ENCODE data around the gene MRPL48. TPM values are rescaled to one million over a fixed set of nuclear protein-coding genes. Genes with fewer than 3 reads are reported as not detected.

MRPL48 gene
- total RNA-seq, 3 donors from 2014 or later = 6.9 to 28.2 (median 15.7) TPM

- H3K27ac ChIP-seq = no peak overlapping the region
- TF ChIP-seq POLR2AphosphoS5 (IDR thresholded peaks at IDR 0.05) (no peak), POLR2A (IDR thresholded peaks at IDR 0.05) (no peak)
- TF ChIP-seq, protein P1, sequence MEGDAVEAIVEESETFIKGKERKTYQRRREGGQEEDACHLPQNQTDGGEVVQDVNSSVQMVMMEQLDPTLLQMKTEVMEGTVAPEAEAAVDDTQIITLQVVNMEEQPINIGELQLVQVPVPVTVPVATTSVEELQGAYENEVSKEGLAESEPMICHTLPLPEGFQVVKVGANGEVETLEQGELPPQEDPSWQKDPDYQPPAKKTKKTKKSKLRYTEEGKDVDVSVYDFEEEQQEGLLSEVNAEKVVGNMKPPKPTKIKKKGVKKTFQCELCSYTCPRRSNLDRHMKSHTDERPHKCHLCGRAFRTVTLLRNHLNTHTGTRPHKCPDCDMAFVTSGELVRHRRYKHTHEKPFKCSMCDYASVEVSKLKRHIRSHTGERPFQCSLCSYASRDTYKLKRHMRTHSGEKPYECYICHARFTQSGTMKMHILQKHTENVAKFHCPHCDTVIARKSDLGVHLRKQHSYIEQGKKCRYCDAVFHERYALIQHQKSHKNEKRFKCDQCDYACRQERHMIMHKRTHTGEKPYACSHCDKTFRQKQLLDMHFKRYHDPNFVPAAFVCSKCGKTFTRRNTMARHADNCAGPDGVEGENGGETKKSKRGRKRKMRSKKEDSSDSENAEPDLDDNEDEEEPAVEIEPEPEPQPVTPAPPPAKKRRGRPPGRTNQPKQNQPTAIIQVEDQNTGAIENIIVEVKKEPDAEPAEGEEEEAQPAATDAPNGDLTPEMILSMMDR (IDR thresholded peaks at IDR 0.05) = no peak
- no peaks in the 10 kb centered on the region for H3K4me1 ChIP-seq
- no peaks in the 10 kb centered on the region for H3K36me3 ChIP-seq
- no peaks in the 10 kb centered on the region for H3K9me3 ChIP-seq
- intact Hi-C loops (cut with DNase I; ENCODE audit: low total_unique reads) = no loop called here
- no peak for DNase-seq (ENCODE audit: low spot score in 2 of 2)
- H3K4me3 ChIP-seq = no peak overlapping the region
- H3K27me3 ChIP-seq = no peaks in the 10 kb centered on the region
These were observed 50.9 kb downstream of the MRPL48 start for GRCh38 chr11:73838443-73839122.

DNA sequence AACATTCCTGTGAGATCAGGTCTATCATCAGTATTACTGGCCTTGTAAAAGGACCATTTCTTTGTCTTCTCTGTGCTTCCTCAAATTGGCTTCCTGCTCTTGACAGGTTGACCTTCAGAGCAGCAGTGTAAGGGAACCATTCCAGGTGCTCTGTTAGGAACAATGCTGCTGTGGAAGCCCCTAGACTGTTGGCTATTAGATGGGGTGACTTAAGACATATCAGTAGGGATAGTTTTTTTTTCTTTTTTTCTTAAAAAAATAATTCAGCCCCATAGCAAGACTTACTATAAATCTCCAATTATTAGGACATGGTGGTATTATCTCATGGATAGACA, 51.4 kb downstream of the MRPL48 start:
- TF ChIP-seq POLR2A (IDR thresholded peaks at IDR 0.05) (no peak), POLR2AphosphoS5 (IDR thresholded peaks at IDR 0.05) (no peak)
- TF ChIP-seq, protein P1 (IDR thresholded peaks at IDR 0.05) = no peak
- Histone ChIP-seq H3K27me3 (no peaks in the 10 kb centered on the region), H3K4me1 (no peaks in the 10 kb centered on the region), H3K27ac (no peak overlapping the region), H3K36me3 (no peaks in the 10 kb centered on the region), H3K9me3 (no peaks in the 10 kb centered on the region), H3K4me3 (no peak overlapping the region)
- intact Hi-C loops (cut with DNase I; ENCODE audit: low total_unique reads) = no loop called here
- DNase-seq (ENCODE audit: low spot score in 2 of 2) = no peak

- no peak overlapping the region for H3K27ac ChIP-seq
- no peaks in the 10 kb centered on the region for H3K36me3 ChIP-seq
- H3K27me3 ChIP-seq = no peaks in the 10 kb centered on the region
- no peaks in the 10 kb centered on the region for H3K4me1 ChIP-seq
- no peak overlapping the region for H3K4me3 ChIP-seq
- DNase-seq (ENCODE audit: low spot score in 2 of 2) = no peak
- TF ChIP-seq, protein P1 (IDR thresholded peaks at IDR 0.05) = no peak
- H3K9me3 ChIP-seq = no peaks in the 10 kb centered on the region
- intact Hi-C loops (cut with DNase I; ENCODE audit: low total_unique reads) = no loop called here
These were observed 63.5 kb downstream of the MRPL48 start for GRCh38 chr11:73851046-73851764.

- H3K9me3 ChIP-seq = no peaks in the 10 kb centered on the region
- H3K4me1 ChIP-seq = no peaks in the 10 kb centered on the region
- H3K27me3 ChIP-seq = no peaks in the 10 kb centered on the region
- no peak overlapping the region for H3K4me3 ChIP-seq
- intact Hi-C loops (cut with DNase I; ENCODE audit: low total_unique reads) = no loop called here
- no peak for DNase-seq (ENCODE audit: low spot score in 2 of 2)
- H3K27ac ChIP-seq = no peak overlapping the region
- TF ChIP-seq, protein P1 (IDR thresholded peaks at IDR 0.05) = no peak
- no peak for TF ChIP-seq POLR2AphosphoS5 (IDR thresholded peaks at IDR 0.05)
- no peak for TF ChIP-seq POLR2A (IDR thresholded peaks at IDR 0.05)
- no peaks in the 10 kb centered on the region for H3K36me3 ChIP-seq
These were observed 64.4 kb downstream of the MRPL48 start for GRCh38 chr11:73852049-73852448.

DNA sequence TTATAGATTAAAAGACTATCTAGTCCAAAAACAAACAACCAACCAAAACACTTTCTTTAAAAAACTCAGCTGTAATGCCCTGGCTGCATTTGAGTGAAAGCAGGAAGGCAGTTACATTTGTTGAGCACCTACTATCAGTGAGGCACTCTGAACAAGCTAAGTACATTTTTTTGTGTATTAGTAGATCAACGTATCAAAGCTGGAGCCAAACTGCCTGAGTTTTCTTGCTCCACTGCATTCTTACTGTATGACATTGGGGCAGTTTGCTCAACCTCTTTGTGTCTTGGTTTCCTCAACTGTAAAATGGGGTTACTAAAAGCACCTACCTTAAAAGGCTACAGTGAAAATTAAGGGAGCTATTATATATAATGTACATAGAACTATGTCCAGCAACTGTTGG, 67.0 kb downstream of the MRPL48 start:
- Histone ChIP-seq H3K4me3 (no peak overlapping the region), H3K36me3 (no peaks in the 10 kb centered on the region), H3K9me3 (no peaks in the 10 kb centered on the region), H3K27ac (no peak overlapping the region), H3K4me1 (no peaks in the 10 kb centered on the region), H3K27me3 (no peaks in the 10 kb centered on the region)
- intact Hi-C loops (cut with DNase I; ENCODE audit: low total_unique reads) = no loop called here
- TF ChIP-seq POLR2A (IDR thresholded peaks at IDR 0.05) (no peak), POLR2AphosphoS5 (IDR thresholded peaks at IDR 0.05) (no peak)
- TF ChIP-seq, protein P1 (IDR thresholded peaks at IDR 0.05) = no peak
- no peak for DNase-seq (ENCODE audit: low spot score in 2 of 2)
